Upper lobe of left lung (tissue), 4 donors: ENCODE data around the gene FOLR1.

Experiments used
- CTCF ChIP-seq, 6 experiments: fragments of 450-650 bp in 4 of 6; fragments of 200-600 bp in 2 of 6; sonication (generic) in 2 of 6; IDR thresholded peaks; one replicate each; pipeline ENCODE4 v1.5.1; 2016 to 2019; ENCODE audit warnings: antibody characterized with exemption in 6 of 6
- EP300 ChIP-seq, 4 donors: sonication (generic); formaldehyde crosslinking; IDR thresholded peaks; one replicate each; pipeline ENCODE4 v1.5.1; 2017; ENCODE audit warnings: antibody characterized with exemption in 4 of 4, control low read depth in 2 of 4
- POLR2AphosphoS5 ChIP-seq, 2 donors: sonication (generic); formaldehyde crosslinking; IDR thresholded peaks; one replicate each; pipeline ENCODE4 v1.5.1; 2017; ENCODE audit warnings: antibody characterized with exemption in 2 of 2

GRCh38 chr11:72179049-72179803, 12.7 kb upstream of the FOLR1 start:
- no peak for TF ChIP-seq CTCF (IDR thresholded peaks at IDR 0.05)
- no peak for TF ChIP-seq EP300 (IDR thresholded peaks at IDR 0.05)
- TF ChIP-seq POLR2AphosphoS5 (IDR thresholded peaks at IDR 0.05) = no peak
